Hepatocyte (in vitro differentiated cells): ENCODE data around the gene CCL27.

Source experiments
- EZH2 ChIP-seq: fragments of 200-600 bp; sonication (generic); IDR thresholded peaks from 2 replicates; pipeline ENCODE4 v1.6.1; 2016; ENCODE audit warnings: antibody characterized with exemption, mild to moderate bottlenecking, borderline replicate concordance
- EZH2phosphoT487 ChIP-seq: fragments of 200-600 bp; sonication (generic); IDR thresholded peaks from one replicate; pipeline ENCODE4 v1.6.1; 2018; ENCODE audit warnings: antibody characterized with exemption, mild to moderate bottlenecking, low read depth, moderate library complexity; ENCODE audit not compliant: unreplicated experiment, severe bottlenecking
- TF ChIP-seq, protein P1 (sequence below): fragments of 200-600 bp; sonication (generic); IDR thresholded peaks from 2 replicates; pipeline ENCODE4 v1.5.1; 2016; ENCODE audit warnings: antibody characterized with exemption, mild to moderate bottlenecking; ENCODE audit not compliant: poor library complexity

DNA sequence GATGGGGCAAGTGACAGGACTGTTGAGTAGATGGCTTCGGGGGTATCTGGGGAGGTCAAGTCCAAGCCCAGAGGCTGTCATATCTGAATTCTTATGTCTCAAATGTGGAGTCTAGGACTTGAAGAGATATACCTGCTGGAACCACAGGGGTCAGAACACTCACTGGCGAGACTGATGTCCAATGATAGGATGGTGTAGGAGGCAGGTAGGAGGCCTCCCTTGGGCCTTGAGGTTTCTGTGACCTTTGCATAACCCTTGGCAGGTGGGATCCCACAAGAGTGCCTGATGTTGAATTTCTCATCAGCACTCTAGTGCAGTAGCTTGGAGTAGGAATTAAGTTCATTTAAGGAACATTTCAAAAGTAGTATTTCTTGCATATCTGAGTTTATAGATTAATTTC lies 44.7 kb upstream of the CCL27 start:
- TF ChIP-seq, protein P1, sequence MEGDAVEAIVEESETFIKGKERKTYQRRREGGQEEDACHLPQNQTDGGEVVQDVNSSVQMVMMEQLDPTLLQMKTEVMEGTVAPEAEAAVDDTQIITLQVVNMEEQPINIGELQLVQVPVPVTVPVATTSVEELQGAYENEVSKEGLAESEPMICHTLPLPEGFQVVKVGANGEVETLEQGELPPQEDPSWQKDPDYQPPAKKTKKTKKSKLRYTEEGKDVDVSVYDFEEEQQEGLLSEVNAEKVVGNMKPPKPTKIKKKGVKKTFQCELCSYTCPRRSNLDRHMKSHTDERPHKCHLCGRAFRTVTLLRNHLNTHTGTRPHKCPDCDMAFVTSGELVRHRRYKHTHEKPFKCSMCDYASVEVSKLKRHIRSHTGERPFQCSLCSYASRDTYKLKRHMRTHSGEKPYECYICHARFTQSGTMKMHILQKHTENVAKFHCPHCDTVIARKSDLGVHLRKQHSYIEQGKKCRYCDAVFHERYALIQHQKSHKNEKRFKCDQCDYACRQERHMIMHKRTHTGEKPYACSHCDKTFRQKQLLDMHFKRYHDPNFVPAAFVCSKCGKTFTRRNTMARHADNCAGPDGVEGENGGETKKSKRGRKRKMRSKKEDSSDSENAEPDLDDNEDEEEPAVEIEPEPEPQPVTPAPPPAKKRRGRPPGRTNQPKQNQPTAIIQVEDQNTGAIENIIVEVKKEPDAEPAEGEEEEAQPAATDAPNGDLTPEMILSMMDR = no peak
- no peak for TF ChIP-seq EZH2
- TF ChIP-seq EZH2phosphoT487 = no peak
